Panc1 (cell line): ENCODE results near the gene MBOAT7. TPM values are rescaled to one million over a fixed set of nuclear protein-coding genes. Genes with fewer than 3 reads are reported as not detected.
A peak's percentile ranks its signal among the peaks of the same experiment; 100 is the strongest.

Source experiments
- ATAC-seq: fragments of 200-7000 bp; cut with Tn5 transposase; 2 replicates; pipeline ENCODE4 v1.9.1; 2020; ENCODE audit warnings: mild to moderate bottlenecking, moderate library complexity
- BruUV-seq: library from RNA; stranded (reverse); fragments of 400-500 nt; replicated peaks from 2 replicates; lab custom pipeline; 2021; lab: Mats Ljungman, UMichigan
- CTCF ChIA-PET: fragments of 300-600 bp; sonication (Branson Sonifier 250); formaldehyde crosslinking; loops from one replicate; lab custom pipeline; 2022; ENCODE audit warnings: antibody characterized with exemption; lab: Charles Lee
- POLR2A ChIA-PET: fragments of 300-600 bp; sonication (Branson Sonifier 250); formaldehyde crosslinking; loops from one replicate; lab custom pipeline; 2022; ENCODE audit warnings: antibody characterized with exemption; lab: Charles Lee
- DNase-seq: peaks from one replicate; pipeline ENCODE4 v3.0.0-alpha.2; 2010; ENCODE audit warnings: low read depth, low spot score
- H3K27ac ChIP-seq: 2 replicates; pipeline ENCODE4 v1.5.1; 2011; ENCODE audit warnings: mild to moderate bottlenecking, low read length, inconsistent platforms
- H3K27me3 ChIP-seq: fragments of 200-500 bp; sonication (Bioruptor generic); 2 replicates; pipeline ENCODE4 v1.6.0; 2014; ENCODE audit warnings: low read length, inconsistent platforms; ENCODE audit not compliant: control insufficient read depth, insufficient read depth
- H3K36me3 ChIP-seq: fragments of 200-500 bp; sonication (Bioruptor generic); 2 replicates; pipeline ENCODE4 v1.5.1; 2014; ENCODE audit warnings: inconsistent platforms, mild to moderate bottlenecking, low read length, moderate library complexity; ENCODE audit not compliant: control insufficient read depth, insufficient read depth
- H3K4me1 ChIP-seq: 2 replicates; pipeline ENCODE4 v1.5.1; 2011; ENCODE audit warnings: inconsistent platforms, mild to moderate bottlenecking, low read length, moderate library complexity; ENCODE audit not compliant: control insufficient read depth, insufficient read depth
- H3K4me3 ChIP-seq, 2 experiments: 2 replicates each; pipeline ENCODE4 v1.5.1; 2011 to 2012; ENCODE audit warnings: low read depth in 2 of 2, low read length in 2 of 2, mild to moderate bottlenecking in 2 of 2, inconsistent platforms in 1 of 2, moderate library complexity in 1 of 2
- H3K9me3 ChIP-seq: fragments of 200-500 bp; sonication (Bioruptor generic); 2 replicates; pipeline ENCODE4 v1.5.1; 2014; ENCODE audit warnings: low read depth, mild to moderate bottlenecking, inconsistent platforms, low read length, moderate library complexity; ENCODE audit not compliant: control insufficient read depth, insufficient read depth
- POLR2AphosphoS5 ChIP-seq: IDR thresholded peaks from 2 replicates; pipeline ENCODE4 v1.6.1; 2012; ENCODE audit warnings: mild to moderate bottlenecking, low read depth, low read length, moderate library complexity
- SIN3A ChIP-seq: IDR thresholded peaks from 2 replicates; pipeline ENCODE4 v1.6.1; 2012; ENCODE audit warnings: low read depth, mild to moderate bottlenecking, low read length, moderate library complexity, borderline replicate concordance; ENCODE audit not compliant: insufficient read depth
- TCF7L2 ChIP-seq: IDR thresholded peaks from 2 replicates; pipeline ENCODE4 v1.6.1; 2011; ENCODE audit warnings: mild to moderate bottlenecking, low read depth, low read length, inconsistent platforms
- in situ Hi-C: cut with HindIII; loops from 2 replicates; pipeline ENCODE4 v1.10.0; 2016; ENCODE audit warnings: low sequenced_read_pairs, low pct_unique_long_range_greater_than_20kb
- intact Hi-C: fragments of 100-400 bp; cut with micrococcal nuclease; formaldehyde crosslinking; loops from one replicate; pipeline ENCODE4 v1.10.0; 2022; ENCODE audit not compliant: unreplicated experiment
- total RNA-seq: library from RNA; stranded (reverse); gene quantifications from one replicate; pipeline ENCODE4 v1.2.1, GENCODE V29; 2021; ENCODE audit not compliant: unreplicated experiment
- TF ChIP-seq, protein P1 (sequence below): fragments of 450-650 bp; IDR thresholded peaks from 2 replicates; pipeline ENCODE4 v1.5.1; 2017; ENCODE audit warnings: mild to moderate bottlenecking
- TF ChIP-seq, protein P2 (sequence below), 2 experiments: IDR thresholded peaks; 2 replicates each; pipeline ENCODE4 v1.6.1; 2011 to 2012; ENCODE audit warnings: low read depth in 2 of 2, control low read depth in 1 of 2, low read length in 1 of 2, mild to moderate bottlenecking in 1 of 2, moderate library complexity in 1 of 2; ENCODE audit not compliant: insufficient read depth in 1 of 2

MBOAT7 gene
- total RNA-seq, 1 experiment from 2014 or later, result 264 TPM

DNA sequence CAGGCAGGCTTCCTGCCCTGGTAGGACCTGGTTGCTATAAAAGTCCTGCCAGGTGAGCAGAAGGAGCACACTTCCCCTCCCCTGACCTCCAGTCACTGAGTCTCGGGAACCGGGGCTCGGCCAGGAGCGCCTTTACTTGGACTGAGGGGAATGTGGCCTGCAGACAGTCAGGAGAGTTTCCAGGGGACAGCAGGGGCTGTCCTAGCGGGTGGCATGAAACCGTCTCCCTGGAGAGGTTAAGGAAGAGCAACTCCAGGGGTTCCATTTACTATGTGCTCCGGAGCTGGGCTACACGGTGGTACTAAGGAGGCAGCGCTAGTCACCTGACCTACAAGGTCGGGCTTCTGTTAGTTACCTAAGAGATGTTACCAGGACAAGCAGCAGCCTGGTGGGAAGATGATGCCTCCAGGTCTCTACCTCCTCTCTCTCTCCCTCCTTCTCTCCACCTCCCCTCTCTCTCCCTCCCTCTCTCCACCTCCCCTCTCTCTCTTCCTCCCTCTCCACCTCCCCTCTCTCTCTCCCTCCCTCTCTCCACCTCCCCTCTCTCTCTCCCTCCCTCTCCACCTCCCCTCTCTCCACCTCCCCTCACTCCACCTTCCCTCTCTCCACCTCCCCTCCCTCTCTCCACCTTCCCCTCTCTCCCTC is 55.9 kb downstream of the MBOAT7 start:
- no TSS peak for BruUV-seq
- H3K36me3 ChIP-seq, result peaks cover under 1% of the 10 kb centered on the region; the same call in 1 of the 2 replicates
- in situ Hi-C loops, result no loop called here
- H3K4me1 ChIP-seq, result peaks cover 4% of the 10 kb centered on the region; the same call in 1 of the 2 replicates
- H3K27ac ChIP-seq, result no peak overlapping the region
- ChIA-PET POLR2A (no interaction called here), CTCF (no interaction called here)
- intact Hi-C loops, result no loop called here
- DNase-seq, result no peak
- no peak overlapping the region for H3K4me3 ChIP-seq
- no peak for ATAC-seq
- H3K27me3 ChIP-seq, result no peaks in the 10 kb centered on the region
- H3K9me3 ChIP-seq, result no peaks in the 10 kb centered on the region
- TF ChIP-seq, protein P1, sequence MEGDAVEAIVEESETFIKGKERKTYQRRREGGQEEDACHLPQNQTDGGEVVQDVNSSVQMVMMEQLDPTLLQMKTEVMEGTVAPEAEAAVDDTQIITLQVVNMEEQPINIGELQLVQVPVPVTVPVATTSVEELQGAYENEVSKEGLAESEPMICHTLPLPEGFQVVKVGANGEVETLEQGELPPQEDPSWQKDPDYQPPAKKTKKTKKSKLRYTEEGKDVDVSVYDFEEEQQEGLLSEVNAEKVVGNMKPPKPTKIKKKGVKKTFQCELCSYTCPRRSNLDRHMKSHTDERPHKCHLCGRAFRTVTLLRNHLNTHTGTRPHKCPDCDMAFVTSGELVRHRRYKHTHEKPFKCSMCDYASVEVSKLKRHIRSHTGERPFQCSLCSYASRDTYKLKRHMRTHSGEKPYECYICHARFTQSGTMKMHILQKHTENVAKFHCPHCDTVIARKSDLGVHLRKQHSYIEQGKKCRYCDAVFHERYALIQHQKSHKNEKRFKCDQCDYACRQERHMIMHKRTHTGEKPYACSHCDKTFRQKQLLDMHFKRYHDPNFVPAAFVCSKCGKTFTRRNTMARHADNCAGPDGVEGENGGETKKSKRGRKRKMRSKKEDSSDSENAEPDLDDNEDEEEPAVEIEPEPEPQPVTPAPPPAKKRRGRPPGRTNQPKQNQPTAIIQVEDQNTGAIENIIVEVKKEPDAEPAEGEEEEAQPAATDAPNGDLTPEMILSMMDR, result no peak
- no peak for TF ChIP-seq SIN3A
- TF ChIP-seq POLR2AphosphoS5, result peak; percentile 60
- TF ChIP-seq, protein P2, sequence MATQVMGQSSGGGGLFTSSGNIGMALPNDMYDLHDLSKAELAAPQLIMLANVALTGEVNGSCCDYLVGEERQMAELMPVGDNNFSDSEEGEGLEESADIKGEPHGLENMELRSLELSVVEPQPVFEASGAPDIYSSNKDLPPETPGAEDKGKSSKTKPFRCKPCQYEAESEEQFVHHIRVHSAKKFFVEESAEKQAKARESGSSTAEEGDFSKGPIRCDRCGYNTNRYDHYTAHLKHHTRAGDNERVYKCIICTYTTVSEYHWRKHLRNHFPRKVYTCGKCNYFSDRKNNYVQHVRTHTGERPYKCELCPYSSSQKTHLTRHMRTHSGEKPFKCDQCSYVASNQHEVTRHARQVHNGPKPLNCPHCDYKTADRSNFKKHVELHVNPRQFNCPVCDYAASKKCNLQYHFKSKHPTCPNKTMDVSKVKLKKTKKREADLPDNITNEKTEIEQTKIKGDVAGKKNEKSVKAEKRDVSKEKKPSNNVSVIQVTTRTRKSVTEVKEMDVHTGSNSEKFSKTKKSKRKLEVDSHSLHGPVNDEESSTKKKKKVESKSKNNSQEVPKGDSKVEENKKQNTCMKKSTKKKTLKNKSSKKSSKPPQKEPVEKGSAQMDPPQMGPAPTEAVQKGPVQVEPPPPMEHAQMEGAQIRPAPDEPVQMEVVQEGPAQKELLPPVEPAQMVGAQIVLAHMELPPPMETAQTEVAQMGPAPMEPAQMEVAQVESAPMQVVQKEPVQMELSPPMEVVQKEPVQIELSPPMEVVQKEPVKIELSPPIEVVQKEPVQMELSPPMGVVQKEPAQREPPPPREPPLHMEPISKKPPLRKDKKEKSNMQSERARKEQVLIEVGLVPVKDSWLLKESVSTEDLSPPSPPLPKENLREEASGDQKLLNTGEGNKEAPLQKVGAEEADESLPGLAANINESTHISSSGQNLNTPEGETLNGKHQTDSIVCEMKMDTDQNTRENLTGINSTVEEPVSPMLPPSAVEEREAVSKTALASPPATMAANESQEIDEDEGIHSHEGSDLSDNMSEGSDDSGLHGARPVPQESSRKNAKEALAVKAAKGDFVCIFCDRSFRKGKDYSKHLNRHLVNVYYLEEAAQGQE (IDR thresholded peaks at IDR 0.05; ENCODE audit: insufficient read depth in 1 of 2, low read depth in 2 of 2, low read length in 1 of 2), result no peak

DNA sequence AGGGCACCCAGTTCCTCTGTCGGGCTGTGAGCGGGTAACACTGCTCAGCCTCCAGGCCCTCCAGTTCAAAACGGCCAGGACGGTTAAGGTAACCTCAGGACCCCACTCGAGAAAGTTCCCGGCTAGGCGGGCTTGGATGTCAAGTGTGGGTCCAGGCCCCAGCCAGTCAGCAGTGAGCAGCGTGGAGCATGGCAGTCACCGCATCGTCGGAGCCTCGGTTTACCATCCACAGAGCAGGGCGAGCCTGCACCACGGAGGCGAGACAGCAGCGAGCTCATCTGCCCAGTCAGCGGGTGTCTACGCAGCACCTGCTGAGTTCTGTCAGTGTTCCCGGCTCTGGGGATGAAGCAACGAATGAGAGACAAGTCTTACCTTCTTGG is 59.8 kb downstream of the MBOAT7 start:
- POLR2A ChIA-PET, result no interaction called here

More for the DNA sequence above, 59.8 kb downstream of the MBOAT7 start:
- DNase-seq (no peak), ATAC-seq (no peak)
- H3K27me3 ChIP-seq, result no peaks in the 10 kb centered on the region
- H3K36me3 ChIP-seq, result peaks cover 13% of the 10 kb centered on the region
- TF ChIP-seq, protein P1, result no peak
- TF ChIP-seq, protein P2 (IDR thresholded peaks at IDR 0.05; ENCODE audit: insufficient read depth in 1 of 2, low read depth in 2 of 2, low read length in 1 of 2), result no peak
- TF ChIP-seq TCF7L2 (no peak), SIN3A (no peak), POLR2AphosphoS5 (no peak)
- CTCF ChIA-PET, result no interaction called here
- BruUV-seq, result no TSS peak
- H3K27ac ChIP-seq, result no peak overlapping the region
- intact Hi-C loops, result no loop called here
- no peak overlapping the region for H3K4me3 ChIP-seq
- H3K9me3 ChIP-seq, result no peaks in the 10 kb centered on the region
- in situ Hi-C loops, result no loop called here
- peaks cover 2% of the 10 kb centered on the region; the same call in 1 of the 2 replicates for H3K4me1 ChIP-seq
